H9 (cell line): Measurements from ENCODE around the gene POLR3H. TPM values are rescaled to one million over a fixed set of nuclear protein-coding genes. Genes with fewer than 3 reads are reported as not detected.

Experiments
- DNase-seq: peaks from one replicate; pipeline ENCODE4 v3.0.0-alpha.2; 2017
- H2AFZ ChIP-seq: one replicate; pipeline ENCODE4 v1.6.1; 2013; ENCODE audit warnings: mild to moderate bottlenecking, low read length, control low read depth, moderate library complexity
- H2AK5ac ChIP-seq: 2 replicates; pipeline ENCODE4 v1.6.1; 2013; ENCODE audit warnings: low read length, control low read depth, mixed read lengths; ENCODE audit not compliant: insufficient read length
- H2BK120ac ChIP-seq: one replicate; pipeline ENCODE4 v1.6.1; 2013; ENCODE audit warnings: low read depth, mild to moderate bottlenecking, low read length, control low read depth, inconsistent platforms; ENCODE audit not compliant: poor library complexity, severe bottlenecking
- H2BK12ac ChIP-seq: 2 replicates; pipeline ENCODE4 v1.6.1; 2013; ENCODE audit warnings: low read length, control low read depth, mixed read lengths, low read depth; ENCODE audit not compliant: insufficient read length
- H2BK15ac ChIP-seq: 2 replicates; pipeline ENCODE4 v1.6.1; 2013; ENCODE audit warnings: low read depth, low read length, control low read depth
- H2BK20ac ChIP-seq: one replicate; pipeline ENCODE4 v1.6.1; 2013; ENCODE audit warnings: low read depth, mild to moderate bottlenecking, low read length, control low read depth, inconsistent platforms; ENCODE audit not compliant: poor library complexity, severe bottlenecking
- H2BK5ac ChIP-seq: 2 replicates; pipeline ENCODE4 v1.6.1; 2013; ENCODE audit warnings: low read length, control low read depth, mixed read lengths; ENCODE audit not compliant: insufficient read length
- H3K14ac ChIP-seq: 2 replicates; pipeline ENCODE4 v1.6.1; 2013; ENCODE audit warnings: low read length, control low read depth; ENCODE audit not compliant: insufficient read depth
- H3K18ac ChIP-seq: 2 replicates; pipeline ENCODE4 v1.6.1; 2013; ENCODE audit warnings: low read depth, mild to moderate bottlenecking, mixed read lengths, low read length, control low read depth; ENCODE audit not compliant: insufficient read length
- H3K23ac ChIP-seq: 2 replicates; pipeline ENCODE4 v1.6.1; 2013; ENCODE audit warnings: low read length, control low read depth, mixed read lengths, low read depth; ENCODE audit not compliant: insufficient read length
- H3K23me2 ChIP-seq: 2 replicates; pipeline ENCODE4 v1.6.1; 2013; ENCODE audit warnings: low read depth, mild to moderate bottlenecking, mixed read lengths, low read length, control low read depth; ENCODE audit not compliant: insufficient read length, poor library complexity, severe bottlenecking
- H3K27ac ChIP-seq: 2 replicates; pipeline ENCODE4 v1.5.1; 2013; ENCODE audit warnings: low read length, control low read depth, mixed read lengths, low read depth; ENCODE audit not compliant: insufficient read length
- H3K27me3 ChIP-seq: 2 replicates; pipeline ENCODE4 v1.6.1; 2013; ENCODE audit warnings: low read length, control low read depth, inconsistent platforms; ENCODE audit not compliant: insufficient read depth
- H3K4ac ChIP-seq: 2 replicates; pipeline ENCODE4 v1.6.1; 2013; ENCODE audit warnings: low read depth, mild to moderate bottlenecking, control low read depth, inconsistent platforms, low read length, moderate library complexity
- H3K4me1 ChIP-seq: 2 replicates; pipeline ENCODE4 v1.6.1; 2013; ENCODE audit warnings: low read length, control low read depth, inconsistent platforms; ENCODE audit not compliant: insufficient read depth
- H3K4me2 ChIP-seq: 2 replicates; pipeline ENCODE4 v1.6.1; 2013; ENCODE audit warnings: low read length, control low read depth, mixed read lengths; ENCODE audit not compliant: insufficient read length, insufficient read depth
- H3K56ac ChIP-seq: 2 replicates; pipeline ENCODE4 v1.6.1; 2013; ENCODE audit warnings: low read depth, mild to moderate bottlenecking, mixed read lengths, low read length, control low read depth; ENCODE audit not compliant: insufficient read length
- H3K79me1 ChIP-seq: 2 replicates; pipeline ENCODE4 v1.6.1; 2013; ENCODE audit warnings: low read depth, mild to moderate bottlenecking, moderate library complexity, low read length, control low read depth, inconsistent platforms; ENCODE audit not compliant: insufficient read depth, poor library complexity, severe bottlenecking
- H3K79me2 ChIP-seq: 2 replicates; pipeline ENCODE4 v1.6.1; 2013; ENCODE audit warnings: low read length, control low read depth, inconsistent platforms; ENCODE audit not compliant: insufficient read depth
- H3K9ac ChIP-seq: 2 replicates; pipeline ENCODE4 v1.6.1; 2013; ENCODE audit warnings: low read length, control low read depth, mixed read lengths; ENCODE audit not compliant: insufficient read length; ENCODE audit errors: extremely low read depth
- H3K9me3 ChIP-seq: one replicate; pipeline ENCODE4 v1.6.1; 2013; ENCODE audit warnings: low read depth, low read length, inconsistent platforms; ENCODE audit not compliant: control insufficient read depth
- H3T11ph ChIP-seq: one replicate; pipeline ENCODE4 v1.6.1; 2013; ENCODE audit warnings: mild to moderate bottlenecking, low read length, control low read depth, inconsistent platforms
- H4K20me1 ChIP-seq: one replicate; pipeline ENCODE4 v1.6.1; 2013; ENCODE audit not compliant: control insufficient read depth, insufficient read length, insufficient read depth
- H4K5ac ChIP-seq: 2 replicates; pipeline ENCODE4 v1.6.1; 2013; ENCODE audit warnings: low read depth, mild to moderate bottlenecking, mixed read lengths, low read length, control low read depth; ENCODE audit not compliant: insufficient read length
- H4K8ac ChIP-seq: replicated peaks from 2 replicates; pipeline ENCODE4 v1.6.1; 2013; ENCODE audit warnings: low read length, control low read depth, mixed read lengths, low read depth; ENCODE audit not compliant: insufficient read length
- H4K91ac ChIP-seq: 2 replicates; pipeline ENCODE4 v1.6.1; 2013; ENCODE audit warnings: low read depth, mild to moderate bottlenecking, moderate library complexity, mixed read lengths, low read length, control low read depth; ENCODE audit not compliant: insufficient read length
- H3K27ac Mint-ChIP-seq, 3 experiments: 2 replicates in 2 of 3; 3 replicates in 1 of 3; pipeline ENCODE4 v1.8.0; 2020 to 2021; ENCODE audit warnings: mixed read lengths in 3 of 3, mild to moderate bottlenecking in 1 of 3, moderate library complexity in 1 of 3
- H3K27me3 Mint-ChIP-seq: 2 replicates; pipeline ENCODE4 v1.8.0; 2021; ENCODE audit warnings: low read depth, mild to moderate bottlenecking, moderate library complexity, mixed read lengths
- H3K36me3 Mint-ChIP-seq, 3 experiments: 2 replicates in 2 of 3; 3 replicates in 1 of 3; pipeline ENCODE4 v1.8.0; 2020 to 2021; ENCODE audit warnings: low read depth in 3 of 3, mixed read lengths in 3 of 3; ENCODE audit not compliant: insufficient read depth in 1 of 3
- H3K4me1 Mint-ChIP-seq, 2 experiments: 2 replicates each; pipeline ENCODE4 v1.8.0; 2020; ENCODE audit warnings: mixed read lengths in 2 of 2
- H3K4me3 Mint-ChIP-seq, 2 experiments: 2 replicates in 1 of 2; 3 replicates in 1 of 2; pipeline ENCODE4 v1.8.0; 2020 to 2021; ENCODE audit warnings: mild to moderate bottlenecking in 2 of 2, mixed read lengths in 2 of 2, moderate library complexity in 1 of 2
- H3K9me3 Mint-ChIP-seq, 2 experiments: 2 replicates in 1 of 2; 3 replicates in 1 of 2; pipeline ENCODE4 v1.8.0; 2020; ENCODE audit warnings: mild to moderate bottlenecking in 2 of 2, mixed read lengths in 2 of 2, moderate library complexity in 1 of 2
- CTCF ChIP-seq: fragments of 200-600 bp; sonication (generic); conservative IDR thresholded peaks from 3 replicates; pipeline ENCODE4 v1.8.0; 2021; ENCODE audit warnings: antibody characterized with exemption, mild to moderate bottlenecking
- WGBS: extraction: QIAGEN DNeasy Blood & Tissue Kit; methylation state at CpG from one replicate; pipeline ENCODE4 v1.1.7; 2013; ENCODE audit warnings: missing lambda C conversion rate, low lambda C conversion rate, mixed read lengths; ENCODE audit not compliant: insufficient read length; ENCODE audit errors: extremely low coverage; 5-methylcytosine and 5-hydroxymethylcytosine counted together
- total RNA-seq: library from RNA; stranded (reverse); gene quantifications from 2 replicates; pipeline ENCODE4 v1.2.1, GENCODE V29; 2021

Gene POLR3H
- total RNA-seq, 1 experiment from 2014 or later: 68.2 TPM

GRCh38 chr22:41555325-41555982 is 11.2 kb upstream of the POLR3H start:
- no peaks in the 10 kb centered on the region for H3K4me1 ChIP-seq
- no peak overlapping the region for H2BK120ac ChIP-seq
- H2BK15ac ChIP-seq: no peak overlapping the region
- no peak overlapping the region for H2AFZ ChIP-seq
- H3K56ac ChIP-seq: no peak overlapping the region
- no peak overlapping the region for H3K9ac ChIP-seq
- no peak for DNase-seq
- no peak overlapping the region for H4K8ac ChIP-seq
- no peak overlapping the region for H2BK20ac ChIP-seq
- H4K5ac ChIP-seq: no peak overlapping the region
- H3K18ac ChIP-seq: no peak overlapping the region
- H3K27me3 Mint-ChIP-seq: peaks cover 3% of the 10 kb centered on the region
- H4K20me1 ChIP-seq: no peaks in the 10 kb centered on the region
- H3K14ac ChIP-seq: no peak overlapping the region; the same call in 1 of the 2 replicates
- H3K27me3 ChIP-seq: no peaks in the 10 kb centered on the region
- no CpG with 5 or more reads among the region's 7 CpGs for WGBS
- no peak overlapping the region for H3K27ac Mint-ChIP-seq
- TF ChIP-seq CTCF: no peak
- no peak overlapping the region for H3T11ph ChIP-seq
- H3K23me2 ChIP-seq: no peaks in the 10 kb centered on the region
- no peak overlapping the region for H3K4me3 Mint-ChIP-seq
- H3K27ac ChIP-seq: no peak overlapping the region
- H3K4me1 Mint-ChIP-seq: peaks cover 18 to 33% of the 10 kb centered on the region in 2 experiments
- H2BK5ac ChIP-seq: no peak overlapping the region
- no peaks in the 10 kb centered on the region for H3K9me3 ChIP-seq
- no peak overlapping the region for H4K91ac ChIP-seq
- H3K4me2 ChIP-seq: no peak overlapping the region
- no peaks in the 10 kb centered on the region; the same call in 1 of the 2 replicates for H3K79me2 ChIP-seq
- H3K79me1 ChIP-seq: no peaks in the 10 kb centered on the region
- H3K36me3 Mint-ChIP-seq: no peaks in the 10 kb centered on the region
- H3K4ac ChIP-seq: no peak overlapping the region
- H2AK5ac ChIP-seq: no peak overlapping the region
- no peak overlapping the region for H3K23ac ChIP-seq
- no peak overlapping the region for H2BK12ac ChIP-seq
- no peaks in the 10 kb centered on the region for H3K9me3 Mint-ChIP-seq
